Umbilical cord (tissue), 2 donors: Measurements from ENCODE around the gene SEMA3A. TPM values are rescaled to one million over a fixed set of nuclear protein-coding genes. Genes with fewer than 3 reads are reported as not detected.

Source experiments
- DNase-seq: peaks from one replicate; pipeline ENCODE4 v3.0.0-alpha.2; 2015; ENCODE audit warnings: low spot score
- total RNA-seq: library from RNA; depleted of rRNA; stranded (reverse); fragments of >200 nt; gene quantifications from one replicate; pipeline ENCODE4 v1.2.3, GENCODE V29; 2014; ENCODE audit warnings: low replicate concordance; ENCODE audit not compliant: insufficient read depth

SEMA3A gene
- total RNA-seq, 1 donor from 2014 or later, result 10.4 TPM

DNA sequence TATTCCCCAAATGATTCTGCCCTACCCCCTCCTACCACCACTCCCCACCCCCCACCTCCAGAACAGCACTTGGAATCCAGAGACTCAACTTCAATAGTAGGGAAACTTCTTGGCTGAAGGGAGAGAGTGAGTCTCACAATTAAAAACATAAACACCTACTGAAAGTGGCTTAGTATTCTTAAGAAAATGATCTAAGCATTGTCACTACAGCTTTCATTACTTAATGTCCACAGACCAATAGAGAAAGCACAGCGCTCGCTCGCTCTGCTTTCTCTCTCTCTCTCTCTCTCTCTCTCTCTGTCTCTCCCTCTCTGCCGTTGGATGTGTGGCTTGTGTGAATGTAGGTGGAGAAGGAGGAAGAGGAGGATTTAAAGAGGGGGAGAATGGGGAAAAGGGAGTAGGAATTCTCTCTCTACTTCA, 1.5 kb upstream of the SEMA3A start:
- peak; percentile 38 for DNase-seq

- no peak for DNase-seq
These were observed 889 bp upstream of the SEMA3A start for GRCh38 chr7:84195295-84196060.

- no peak for DNase-seq
These were observed 842 bp downstream of the SEMA3A start for GRCh38 chr7:84193747-84194146.

GRCh38 chr7:84191842-84192241, 2.7 kb downstream of the SEMA3A start:
- no peak for DNase-seq

GRCh38 chr7:84191261-84191660, 3.3 kb downstream of the SEMA3A start:
- DNase-seq, result no peak

GRCh38 chr7:84190016-84190705, 4.4 kb downstream of the SEMA3A start:
- no peak for DNase-seq

DNA sequence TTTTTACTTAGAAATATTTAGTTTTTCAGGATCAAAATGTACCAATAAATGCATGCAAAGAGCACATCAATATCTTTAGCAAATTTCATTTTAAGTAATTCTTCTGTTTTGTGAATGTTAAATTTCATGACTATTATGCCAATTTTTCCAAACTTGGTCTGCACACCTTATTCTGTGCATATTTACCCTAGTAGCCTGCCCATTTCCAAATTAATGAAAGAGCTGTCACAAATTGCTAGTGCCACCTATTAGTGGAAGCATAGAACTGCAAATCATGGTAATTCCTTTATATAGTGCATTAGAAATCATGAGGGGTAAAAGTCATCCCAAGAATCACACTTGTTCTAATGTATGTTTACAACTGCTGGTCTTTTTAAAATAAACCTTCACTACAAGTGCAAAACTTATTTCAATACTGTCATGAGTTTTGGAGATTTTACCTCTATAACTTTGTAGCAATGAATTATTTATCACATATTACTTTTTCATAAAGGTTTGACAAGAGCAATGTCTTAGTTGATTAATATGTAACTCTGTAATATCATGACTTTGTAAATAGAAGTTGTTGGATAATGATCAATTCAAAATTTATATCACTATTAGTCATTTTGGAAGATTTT, 5.7 kb downstream of the SEMA3A start:
- no peak for DNase-seq

GRCh38 chr7:84187813-84188510, 6.6 kb downstream of the SEMA3A start:
- no peak for DNase-seq

GRCh38 chr7:84187087-84187805, 7.3 kb downstream of the SEMA3A start:
- DNase-seq, result no peak

DNA sequence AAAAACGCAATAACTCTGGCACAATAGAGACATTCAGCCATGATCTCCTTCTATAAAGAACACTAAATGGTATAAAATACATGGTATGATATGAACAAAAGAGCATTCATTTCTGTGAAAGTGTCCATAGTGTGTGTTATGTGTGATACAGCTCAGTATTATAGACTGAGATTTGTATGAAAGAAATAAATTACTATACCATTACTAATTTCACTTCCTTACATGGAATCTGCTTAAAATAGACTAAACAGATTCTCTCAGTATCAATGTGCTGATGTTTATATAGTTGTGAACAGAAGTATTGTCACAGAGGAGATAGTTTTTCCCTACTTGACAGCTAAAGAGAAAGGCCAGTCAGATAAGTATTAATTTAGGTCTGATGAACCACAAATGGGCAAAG, 10.8 kb downstream of the SEMA3A start:
- DNase-seq, result no peak

DNA sequence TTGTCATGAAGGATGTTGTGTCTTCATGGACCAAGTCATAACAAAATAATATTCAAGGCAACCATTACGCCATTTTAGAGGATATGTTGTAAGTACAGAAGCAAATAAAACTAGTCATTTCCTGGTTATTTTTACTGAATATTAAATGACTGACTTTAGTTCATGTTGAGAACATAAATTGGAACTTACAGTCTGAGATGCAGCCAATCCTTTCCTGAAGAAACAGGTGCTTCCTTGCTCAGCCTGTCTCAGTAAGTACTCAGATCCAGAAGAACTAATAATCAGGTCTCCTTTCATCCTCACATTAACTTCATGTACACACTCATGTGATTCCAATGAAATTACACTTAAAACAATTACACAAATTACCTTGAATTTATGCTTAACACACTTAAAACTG, 12.3 kb downstream of the SEMA3A start:
- no peak for DNase-seq

GRCh38 chr7:84181628-84182027, 13.0 kb downstream of the SEMA3A start:
- no peak for DNase-seq

DNA sequence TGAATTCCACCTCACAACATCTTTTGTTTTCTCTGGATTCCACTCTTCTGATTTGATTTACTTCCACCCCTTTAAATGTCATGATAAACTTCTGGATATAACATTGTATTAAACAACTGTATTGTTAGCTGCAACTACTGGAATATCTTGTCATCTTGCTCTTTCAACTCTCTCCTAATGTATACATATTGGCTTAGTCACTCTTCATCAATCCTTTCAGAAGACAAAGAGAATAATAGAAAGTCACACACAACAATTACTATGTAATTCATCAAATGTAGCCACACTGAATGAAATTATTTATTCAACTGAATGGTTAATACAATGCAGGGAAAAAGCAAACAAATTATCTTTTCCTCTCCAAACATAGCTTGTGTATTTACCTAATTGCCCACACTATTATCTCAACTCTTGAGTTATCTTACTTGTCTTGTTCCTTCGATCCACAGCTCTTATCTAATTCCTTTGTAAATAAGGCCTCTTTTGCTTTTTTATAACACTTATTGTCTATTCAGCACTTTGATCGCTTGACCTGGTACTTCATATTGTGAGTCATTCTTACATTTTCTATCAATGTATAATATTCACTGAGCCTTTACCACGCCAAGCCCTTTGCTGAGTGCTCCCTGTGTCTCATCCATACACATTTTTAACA, 16.7 kb downstream of the SEMA3A start:
- DNase-seq, result no peak

- DNase-seq, result peak; percentile 49
These were observed 17.9 kb downstream of the SEMA3A start for GRCh38 chr7:84176716-84177115.

GRCh38 chr7:84175461-84175860, 19.1 kb downstream of the SEMA3A start:
- DNase-seq, result no peak

- no peak for DNase-seq
These were observed 23.9 kb downstream of the SEMA3A start for GRCh38 chr7:84170646-84171045.

GRCh38 chr7:84162584-84162983, 32.0 kb downstream of the SEMA3A start:
- no peak for DNase-seq

GRCh38 chr7:84162125-84162524, 32.5 kb downstream of the SEMA3A start:
- DNase-seq, result no peak

DNA sequence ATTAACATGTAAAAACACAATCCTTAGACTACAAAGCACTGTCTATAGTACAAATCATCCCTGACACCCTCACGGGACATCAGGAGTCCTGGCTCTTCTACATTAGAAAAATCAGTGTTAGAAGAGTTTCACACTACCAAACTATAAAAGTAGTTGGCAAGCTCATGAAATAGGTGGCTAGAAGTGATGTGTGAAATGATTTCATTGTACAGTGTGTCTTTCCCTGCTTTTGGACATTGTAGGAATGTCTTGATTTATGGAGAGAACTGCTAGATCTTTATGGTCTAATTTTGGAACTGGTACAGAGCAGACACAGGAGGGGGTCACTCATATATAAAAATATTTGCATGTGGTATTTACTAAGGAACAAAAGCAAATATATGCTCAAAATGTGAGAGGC, 33.2 kb downstream of the SEMA3A start:
- DNase-seq, result no peak

DNA sequence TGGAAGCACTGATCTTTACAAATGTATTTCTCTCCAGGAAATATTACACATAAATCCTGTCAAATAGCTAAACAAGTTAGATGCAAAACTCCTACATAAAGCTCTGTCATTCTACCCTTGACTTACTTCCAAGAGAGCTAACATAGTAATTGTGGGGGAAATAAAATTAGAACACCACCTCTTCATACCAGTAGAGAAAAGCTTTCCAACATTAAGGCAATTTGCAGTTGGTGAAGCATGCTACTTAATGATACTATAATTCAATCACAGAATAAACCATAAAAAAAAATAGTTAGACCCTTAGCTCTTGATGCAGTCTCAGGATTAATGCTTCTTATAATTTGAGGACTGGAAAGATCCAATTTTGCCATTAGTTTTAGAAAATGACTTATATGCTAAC, 35.2 kb downstream of the SEMA3A start:
- no peak for DNase-seq

DNA sequence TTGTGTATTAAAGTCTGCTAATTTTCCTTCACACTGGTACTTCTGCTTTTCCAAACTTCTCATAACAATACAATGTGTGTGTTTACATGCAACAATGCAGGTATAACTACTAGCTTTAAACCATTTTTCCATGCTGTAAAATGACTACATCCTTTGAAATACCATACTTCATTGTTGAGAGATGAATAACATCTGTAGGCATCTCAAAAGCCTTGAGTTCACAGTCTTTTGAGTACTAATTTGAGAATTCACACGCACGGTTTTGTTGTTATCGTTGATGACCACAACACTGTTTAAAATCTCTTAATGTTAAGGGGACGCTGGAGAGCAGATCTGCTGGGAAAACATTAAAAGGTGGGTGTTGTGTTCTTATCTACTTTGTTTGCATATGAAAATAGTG, 37.4 kb downstream of the SEMA3A start:
- DNase-seq, result no peak
